ENCODE results near the gene IL17C. TPM values are rescaled to one million over a fixed set of nuclear protein-coding genes. Genes with fewer than 3 reads are reported as not detected.
A peak's percentile ranks its signal among the peaks of the same experiment; 100 is the strongest.

Gene IL17C
- total RNA-seq, 1 donor from 2014 or later: not detected

DNA sequence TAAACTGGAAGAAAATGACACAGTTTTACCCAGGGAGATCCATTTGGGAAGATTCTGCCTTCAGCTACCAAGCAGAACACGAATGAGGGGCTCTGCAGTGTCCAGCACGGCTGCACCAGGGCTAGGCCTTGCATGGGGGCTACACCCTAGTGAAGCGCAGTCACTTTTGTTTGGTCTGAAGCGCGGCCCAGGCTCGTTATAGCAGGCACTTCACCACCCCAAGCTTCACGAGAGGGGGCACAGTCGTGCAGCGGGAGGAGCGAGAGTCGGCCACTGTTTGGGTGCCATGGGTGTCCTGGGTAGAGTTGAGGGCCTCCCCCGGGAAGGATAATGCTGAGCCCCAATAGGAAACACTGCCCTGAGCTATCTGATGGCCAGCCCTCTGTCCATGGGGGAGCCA, 21.6 kb upstream of the IL17C start:
- no peak overlapping the region for H3K27ac ChIP-seq
- no peak for TF ChIP-seq CTCF (IDR thresholded peaks at IDR 0.05)
- H3K9me3 ChIP-seq: no peaks in the 10 kb centered on the region
- intact Hi-C loops (cut with DNase I): no loop called here
- no peaks in the 10 kb centered on the region for H3K27me3 ChIP-seq
- ATAC-seq: no peak
- no peaks in the 10 kb centered on the region for H3K4me1 ChIP-seq
- no peak overlapping the region for H3K4me3 ChIP-seq
- H3K36me3 ChIP-seq: peaks cover 34% of the 10 kb centered on the region
- no peak for DNase-seq

DNA sequence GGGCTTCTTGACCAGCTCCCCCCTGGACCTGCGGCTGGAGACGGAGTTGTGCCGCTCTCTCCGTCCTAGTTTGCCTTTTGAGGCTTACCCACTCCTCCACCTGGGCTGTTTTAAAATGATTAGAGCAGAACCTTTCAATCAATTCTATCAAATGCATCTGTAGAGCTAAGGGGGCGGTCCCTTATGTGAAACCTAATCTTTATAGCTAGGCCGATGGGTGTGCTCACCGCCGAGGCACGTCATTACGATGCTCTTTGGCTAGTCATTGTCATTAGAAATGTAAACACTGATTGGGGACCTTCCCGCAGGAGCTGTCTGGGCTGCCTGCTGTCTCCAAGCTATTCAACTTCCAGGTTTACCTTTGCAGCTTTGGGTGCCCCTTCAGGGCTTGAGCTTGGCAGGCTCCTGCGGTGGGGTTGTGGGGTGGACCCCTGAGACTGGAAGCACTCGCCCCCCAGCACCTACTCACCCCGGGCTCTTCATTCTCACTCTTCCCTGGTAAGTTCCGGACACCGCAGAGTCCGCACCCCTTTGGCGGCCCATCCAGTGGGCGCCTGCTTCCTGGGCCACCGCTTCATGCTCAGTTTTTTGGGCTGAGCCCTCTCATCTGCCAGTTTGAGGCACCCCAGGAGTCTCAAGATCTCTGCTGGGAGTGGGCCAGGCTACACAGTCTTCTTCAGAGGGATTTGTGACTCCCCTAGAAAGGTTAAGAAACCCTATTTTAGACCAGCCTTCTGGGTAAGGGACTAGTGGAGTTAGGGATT, 20.9 kb upstream of the IL17C start:
- intact Hi-C loops (cut with DNase I): no loop called here
- H3K9me3 ChIP-seq: no peaks in the 10 kb centered on the region
- no peaks in the 10 kb centered on the region for H3K27me3 ChIP-seq
- H3K36me3 ChIP-seq: peaks cover 34% of the 10 kb centered on the region
- TF ChIP-seq CTCF (IDR thresholded peaks at IDR 0.05): no peak
- H3K27ac ChIP-seq: no peak overlapping the region
- H3K4me3 ChIP-seq: no peak overlapping the region
- no peaks in the 10 kb centered on the region for H3K4me1 ChIP-seq
- DNase-seq: no peak
- ATAC-seq: no peak

GRCh38 chr16:88618182-88618955, 20.0 kb upstream of the IL17C start:
- TF ChIP-seq CTCF (IDR thresholded peaks at IDR 0.05): no peak
- DNase-seq (no peak), ATAC-seq (no peak)
- Histone ChIP-seq H3K27me3 (no peaks in the 10 kb centered on the region), H3K4me3 (no peak overlapping the region), H3K27ac (no peak overlapping the region), H3K4me1 (no peaks in the 10 kb centered on the region), H3K9me3 (no peaks in the 10 kb centered on the region), H3K36me3 (peaks cover 37% of the 10 kb centered on the region)
- intact Hi-C loops (cut with DNase I): no loop called here

- Histone ChIP-seq H3K27ac (peak overlapping the region; percentile 30), H3K27me3 (no peaks in the 10 kb centered on the region), H3K36me3 (peaks cover 41% of the 10 kb centered on the region), H3K9me3 (no peaks in the 10 kb centered on the region), H3K4me3 (no peak overlapping the region), H3K4me1 (no peaks in the 10 kb centered on the region)
- ATAC-seq (no peak), DNase-seq (no peak)
- intact Hi-C loops (cut with DNase I): no loop called here
- no peak for TF ChIP-seq CTCF (IDR thresholded peaks at IDR 0.05)
Observed at GRCh38 chr16:88618956-88619667, 19.3 kb upstream of the IL17C start.

- ATAC-seq (no peak), DNase-seq (no peak)
- TF ChIP-seq CTCF (IDR thresholded peaks at IDR 0.05): no peak
- Histone ChIP-seq H3K36me3 (peaks cover 51% of the 10 kb centered on the region), H3K4me1 (no peaks in the 10 kb centered on the region), H3K27ac (peak overlapping the region; percentile 30), H3K4me3 (no peak overlapping the region), H3K9me3 (no peaks in the 10 kb centered on the region), H3K27me3 (no peaks in the 10 kb centered on the region)
- intact Hi-C loops (cut with DNase I): no loop called here
Observed at GRCh38 chr16:88619859-88620815, 18.2 kb upstream of the IL17C start.

Data from upper lobe of right lung (tissue), 1 donor.